ENCODE measurements around the gene STX7.
A peak's percentile ranks its signal among the peaks of the same experiment; 100 is the strongest.
"Not testable (repeated sequence)": the region's sequence is repeated elsewhere in the genome, so short reads cannot be mapped to it uniquely, and the experiment has no call there.

Gene STX7, protein sequence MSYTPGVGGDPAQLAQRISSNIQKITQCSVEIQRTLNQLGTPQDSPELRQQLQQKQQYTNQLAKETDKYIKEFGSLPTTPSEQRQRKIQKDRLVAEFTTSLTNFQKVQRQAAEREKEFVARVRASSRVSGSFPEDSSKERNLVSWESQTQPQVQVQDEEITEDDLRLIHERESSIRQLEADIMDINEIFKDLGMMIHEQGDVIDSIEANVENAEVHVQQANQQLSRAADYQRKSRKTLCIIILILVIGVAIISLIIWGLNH

DNA sequence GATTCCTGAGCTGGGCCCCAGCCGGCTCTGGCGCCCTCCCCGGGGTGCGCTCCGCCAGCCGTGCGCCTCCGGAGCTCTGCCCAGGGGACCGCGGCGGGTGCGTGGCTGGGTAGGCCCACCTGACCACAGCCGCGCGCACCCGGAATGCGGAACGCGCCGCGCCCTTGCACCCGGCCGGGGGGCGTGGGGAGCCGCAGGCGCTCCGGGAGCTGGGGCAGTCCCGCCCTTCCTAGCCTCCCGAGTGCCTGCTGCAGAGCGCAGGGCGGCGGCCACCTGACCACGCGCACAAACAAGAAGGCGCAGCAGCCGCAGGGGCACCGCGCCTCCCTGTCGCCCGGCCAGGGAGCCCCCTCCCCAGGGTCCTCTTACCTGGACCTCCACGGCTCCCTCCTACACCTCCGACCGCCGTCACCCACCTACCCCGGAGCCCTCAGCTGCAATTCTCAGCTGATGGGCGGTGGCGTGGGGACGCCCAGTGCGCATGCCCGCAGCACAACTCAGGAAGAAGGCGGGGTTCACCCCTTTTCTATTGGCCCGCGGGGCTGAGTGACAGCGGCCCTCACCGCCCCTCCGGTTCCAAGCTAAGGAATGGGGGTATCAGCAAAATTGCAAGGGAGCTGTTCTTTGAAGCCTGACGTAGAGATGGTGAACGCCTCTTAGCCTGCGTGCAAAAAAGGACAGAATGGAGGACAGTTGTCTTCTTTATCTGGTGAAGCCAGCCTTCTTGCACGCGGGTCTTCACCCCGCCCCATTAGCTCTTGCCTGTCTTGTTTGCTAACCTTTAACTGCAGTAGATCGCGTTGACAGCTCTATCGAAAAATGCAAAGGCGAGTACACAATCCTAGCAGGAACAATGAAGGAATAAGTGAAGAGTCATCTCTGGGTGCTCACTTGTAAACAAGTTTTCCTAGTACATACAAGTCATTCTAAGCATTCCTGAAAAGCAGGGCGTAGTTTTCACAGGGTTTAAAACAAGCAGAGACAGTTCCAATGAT lies at the start of gene STX7:
Gene STX7 (minus strand): TSS at position 479 of the 995 bp plus-strand sequence. CDS start 9,586 bp downstream, outside the sequence.
- DNase-seq (ENCODE audit: low read depth in 2 of 2): peak; percentile 81 to 83

DNA sequence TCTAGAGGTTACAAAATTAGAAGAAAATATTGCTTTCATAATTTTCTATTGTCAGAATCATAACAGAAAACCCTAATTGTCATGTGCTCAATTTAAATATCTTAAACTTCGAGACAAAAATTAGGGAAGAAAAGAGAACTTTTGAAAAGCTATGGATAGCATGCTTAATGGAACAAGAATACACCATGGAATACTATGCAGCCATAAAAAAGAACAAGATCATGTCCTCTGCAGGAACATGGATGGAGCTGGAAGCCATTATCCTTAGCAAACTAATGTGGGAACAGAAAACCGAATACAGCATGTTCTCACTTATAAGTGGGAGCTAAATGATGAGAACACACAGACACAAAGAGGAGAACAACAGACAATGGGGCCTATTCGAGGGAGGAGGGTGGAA lies 47.2 kb upstream of the STX7 start:
- not testable (repeated sequence) for DNase-seq (ENCODE audit: low read depth in 2 of 2)

DNA sequence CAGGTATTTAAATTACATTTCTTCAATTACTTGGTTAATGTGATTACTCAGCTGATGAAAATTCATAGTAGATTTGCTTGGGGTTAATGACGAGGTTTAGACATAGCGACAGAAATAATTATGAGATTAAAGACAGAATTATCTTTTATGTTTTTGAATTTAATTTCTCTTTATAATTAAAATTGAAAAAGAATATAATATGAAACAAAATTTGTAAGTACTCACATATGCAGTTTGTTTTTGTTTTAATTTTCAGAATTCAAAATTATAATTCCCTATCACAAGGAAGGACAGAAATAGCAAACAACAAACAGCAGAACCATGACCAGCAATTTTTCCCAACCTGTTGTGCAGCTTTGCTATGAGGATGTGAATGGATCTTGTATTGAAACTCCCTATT lies 39.5 kb upstream of the STX7 start, which contains the start of gene TAAR8:
Gene TAAR8 (plus strand): TSS at position 301 of the 400 bp plus-strand sequence. CDS start 21 bp downstream, at position 322.
- no peak for DNase-seq (ENCODE audit: low read depth in 2 of 2)

DNA sequence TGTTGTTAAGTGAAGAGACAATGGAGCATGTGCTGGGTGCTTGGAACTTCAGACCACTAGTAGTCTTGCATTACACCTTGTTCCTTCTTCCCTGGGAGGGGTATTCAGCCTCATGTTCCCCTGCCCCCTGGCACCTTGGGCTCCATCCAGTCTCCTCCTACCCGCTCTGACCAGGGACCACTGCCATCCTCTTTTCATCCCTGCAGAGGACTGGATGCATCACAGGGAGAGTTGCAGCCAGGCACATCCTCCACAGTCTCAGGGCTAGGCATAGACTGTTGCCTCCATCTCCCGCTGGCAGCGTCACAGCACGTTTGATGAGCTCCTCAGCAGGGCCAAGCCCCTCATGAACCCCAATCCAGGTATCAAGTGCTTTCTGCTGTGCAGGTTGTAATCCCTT lies 38.3 kb upstream of the STX7 start:
- no peak for DNase-seq (ENCODE audit: low read depth in 2 of 2)

DNA sequence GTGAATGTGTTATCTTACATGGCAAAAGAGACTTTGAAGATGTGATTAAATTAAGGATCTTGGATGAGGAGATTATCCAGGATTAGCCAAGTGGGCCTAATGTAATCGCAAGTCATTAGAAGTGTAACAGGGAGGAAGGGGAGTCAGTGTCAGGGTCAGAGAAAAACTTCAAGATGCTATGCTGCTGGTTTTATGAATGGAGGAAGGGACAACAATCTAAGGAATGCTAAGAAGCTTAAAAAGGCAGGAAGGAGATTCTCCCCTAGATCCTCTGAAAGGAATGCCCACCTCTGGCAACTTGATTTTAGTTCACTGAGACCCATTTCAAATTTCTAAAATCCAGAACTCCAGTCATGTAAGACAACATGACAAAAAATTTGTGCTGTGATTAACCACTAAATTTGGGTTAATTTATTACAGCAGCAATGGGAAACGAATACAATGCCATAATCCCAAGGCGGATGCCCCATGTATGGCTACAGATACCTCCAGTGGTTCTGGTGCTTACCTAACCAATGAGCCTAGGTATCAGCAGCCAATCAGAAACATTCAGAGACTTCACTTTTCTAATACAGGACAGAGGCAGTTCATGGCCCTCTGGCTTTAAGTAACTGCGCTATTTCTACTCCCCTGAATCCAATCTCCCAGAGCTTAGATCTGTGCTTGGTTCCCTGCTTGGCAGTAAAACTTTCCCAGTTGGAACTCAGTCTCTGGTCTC lies 36.0 kb upstream of the STX7 start:
- no peak for DNase-seq (ENCODE audit: low read depth in 2 of 2)

DNA sequence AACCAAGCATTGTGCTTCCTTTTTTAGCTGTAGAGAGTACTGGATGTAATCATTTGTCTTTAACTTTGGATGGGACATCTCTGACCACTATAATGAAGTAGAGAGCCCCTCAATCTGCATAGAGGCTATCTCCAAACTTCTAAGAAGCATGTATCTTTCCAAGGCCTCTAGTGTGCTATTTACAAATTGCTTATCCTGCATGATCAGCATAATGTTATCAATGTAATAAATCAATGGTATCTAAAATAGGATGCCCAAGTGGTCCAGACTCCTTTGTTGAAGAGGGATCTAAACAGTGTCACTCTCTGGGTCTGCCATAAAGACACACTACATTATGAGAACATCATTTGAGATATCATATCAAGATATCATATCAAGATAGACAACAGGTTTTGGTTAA lies 31.9 kb upstream of the STX7 start:
- DNase-seq (ENCODE audit: low read depth in 2 of 2): no peak

DNA sequence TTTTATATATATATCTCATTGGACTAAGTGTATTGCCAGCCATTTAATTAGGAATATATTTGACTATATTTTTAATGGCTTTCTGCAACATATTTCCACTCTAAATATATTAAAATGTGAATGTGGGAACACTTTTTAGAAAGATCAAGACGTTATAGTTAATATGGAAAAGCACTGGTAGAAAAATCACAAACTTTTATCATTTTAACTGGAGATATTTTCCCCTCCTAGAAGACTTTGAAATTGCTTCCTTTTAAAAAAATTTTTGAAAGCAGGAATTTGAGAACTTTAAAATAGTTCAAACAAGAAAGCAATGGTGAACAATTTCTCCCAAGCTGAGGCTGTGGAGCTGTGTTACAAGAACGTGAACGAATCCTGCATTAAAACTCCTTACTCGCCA lies 25.1 kb upstream of the STX7 start, which contains the start of gene TAAR9:
Gene TAAR9 (plus strand): TSS at position 301 of the 400 bp plus-strand sequence. CDS start 13 bp downstream, at position 314.
- no peak for DNase-seq (ENCODE audit: low read depth in 2 of 2)

DNA sequence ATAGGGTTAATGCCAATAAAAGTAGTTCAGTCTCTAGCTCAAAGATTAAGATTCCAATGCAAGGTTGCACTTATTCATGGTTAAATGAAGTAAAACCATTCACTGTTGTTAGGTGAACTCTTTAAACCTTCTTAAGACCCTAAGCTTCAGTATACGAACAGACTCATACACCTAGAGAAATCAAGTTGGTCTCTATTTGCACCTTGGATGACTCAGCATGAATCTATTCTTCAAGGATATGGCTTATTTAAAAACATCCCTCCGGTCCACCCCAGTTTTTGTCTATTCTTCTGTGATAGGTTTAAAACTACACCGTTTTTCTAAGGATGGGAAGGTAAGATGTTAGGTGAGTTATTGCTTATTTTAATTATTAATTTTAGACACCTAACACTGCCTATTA lies 24.2 kb upstream of the STX7 start:
- no peak for DNase-seq (ENCODE audit: low read depth in 2 of 2)

DNA sequence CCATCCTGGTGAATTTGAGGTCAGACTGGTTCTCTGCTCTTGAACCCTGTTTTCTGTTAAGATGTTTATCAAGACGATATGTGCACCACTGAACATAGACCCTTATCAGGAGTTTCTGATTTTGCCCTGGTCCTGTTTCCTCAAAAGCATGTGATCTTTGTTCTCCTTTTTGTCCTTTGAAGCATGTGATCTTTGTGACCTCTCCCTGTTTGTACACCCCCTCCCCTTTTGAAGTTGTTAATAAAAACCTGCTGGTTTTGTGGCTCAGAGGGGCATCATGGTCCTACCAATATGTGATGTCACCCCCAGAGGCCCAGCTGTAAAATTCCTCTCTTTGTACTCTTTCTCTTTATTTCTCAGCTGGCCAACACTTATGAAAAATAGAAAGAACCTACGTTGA lies 21.6 kb upstream of the STX7 start:
- not testable (repeated sequence) for DNase-seq (ENCODE audit: low read depth in 2 of 2)

DNA sequence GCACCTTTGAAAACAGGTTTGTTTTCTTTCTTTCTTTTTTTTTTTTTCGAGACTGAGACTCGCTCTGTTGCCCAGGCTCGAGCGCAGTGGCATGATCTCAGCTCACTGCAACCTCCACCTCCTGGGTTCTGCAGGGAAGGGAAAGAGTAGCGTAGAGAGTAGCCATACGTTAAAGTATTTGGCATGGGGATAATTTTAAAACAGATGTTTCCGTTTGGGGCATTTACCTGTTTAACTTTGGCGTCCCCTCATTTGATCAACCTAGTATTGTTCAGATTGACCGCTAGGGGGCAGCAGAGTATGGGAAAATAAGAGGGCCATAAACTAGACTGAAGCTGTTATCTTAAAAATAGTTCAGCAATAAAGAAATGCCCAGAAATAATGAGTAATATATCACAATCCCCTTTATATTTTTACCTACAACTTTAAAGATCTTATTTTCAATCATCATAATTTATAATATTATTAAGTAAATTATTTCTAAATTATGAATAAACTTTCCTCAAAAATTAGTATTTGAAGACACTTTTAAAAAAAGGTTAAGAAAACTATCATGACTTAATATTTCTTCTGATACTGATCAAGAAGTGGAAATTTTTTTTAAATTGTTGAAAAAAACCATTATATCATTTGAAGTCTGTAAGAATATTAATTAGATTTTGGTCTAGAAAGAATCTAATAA lies 17.5 kb upstream of the STX7 start:
- peak; percentile 45 to 56 for DNase-seq (ENCODE audit: low read depth in 2 of 2)

DNA sequence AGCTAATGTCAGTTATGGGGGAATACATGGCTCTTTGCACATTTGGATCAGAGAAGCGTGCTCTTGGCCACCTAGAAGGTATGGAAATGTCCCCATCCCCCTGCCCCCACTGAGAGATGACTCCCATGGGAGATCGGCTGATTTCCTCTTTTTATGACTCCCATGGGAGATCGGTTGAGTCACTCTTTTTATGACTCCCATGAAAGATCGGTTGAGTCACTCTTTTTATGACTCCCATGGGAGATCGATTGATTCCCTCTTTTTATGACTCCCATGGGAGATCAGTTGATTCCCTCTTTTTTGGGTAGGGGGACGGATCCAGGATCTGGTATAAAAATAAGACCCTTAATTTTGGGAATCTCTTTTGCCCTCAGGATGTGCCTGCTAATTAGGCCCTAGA lies 14.9 kb upstream of the STX7 start:
- no peak for DNase-seq (ENCODE audit: low read depth in 2 of 2)

DNA sequence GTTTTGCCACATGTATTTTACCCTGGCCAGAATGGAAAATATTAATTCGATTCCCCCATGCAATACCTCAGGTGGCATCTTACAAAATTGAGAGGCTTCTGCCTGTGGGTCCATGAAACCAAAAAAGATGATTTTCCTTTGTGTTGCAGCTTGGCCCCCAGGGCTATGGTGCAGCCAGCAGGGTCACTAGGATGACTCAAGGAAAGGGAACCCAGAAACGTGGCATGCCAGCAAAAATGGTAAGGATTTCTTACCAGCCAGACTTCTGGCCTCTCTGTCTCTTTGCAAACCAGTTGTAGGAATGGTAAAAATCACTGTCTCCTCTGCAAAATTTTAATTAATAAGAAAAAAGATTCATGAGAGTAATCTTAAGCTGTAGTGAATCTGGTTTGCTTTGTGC lies 13.5 kb upstream of the STX7 start:
- no peak for DNase-seq (ENCODE audit: low read depth in 2 of 2)

DNA sequence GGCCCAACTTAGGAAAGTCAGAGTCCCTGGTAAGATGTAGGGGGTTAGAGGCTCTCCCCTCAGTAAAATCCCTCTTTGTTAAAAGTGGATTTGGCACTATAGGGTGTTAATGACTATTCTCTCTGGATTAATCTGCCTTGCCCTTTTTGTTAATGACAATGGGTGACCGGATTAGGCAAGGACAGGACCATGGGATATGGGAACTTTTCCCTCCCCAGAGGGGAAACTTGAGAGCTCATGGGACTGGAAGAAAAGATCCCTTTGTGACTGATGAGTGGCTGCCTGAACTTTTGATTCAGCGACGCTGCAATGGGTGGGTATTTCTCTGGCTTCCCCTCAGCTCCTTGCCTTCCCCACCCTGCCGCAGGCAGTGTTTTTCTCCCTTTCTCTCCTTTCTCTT lies 12.9 kb upstream of the STX7 start:
- no peak for DNase-seq (ENCODE audit: low read depth in 2 of 2)

DNA sequence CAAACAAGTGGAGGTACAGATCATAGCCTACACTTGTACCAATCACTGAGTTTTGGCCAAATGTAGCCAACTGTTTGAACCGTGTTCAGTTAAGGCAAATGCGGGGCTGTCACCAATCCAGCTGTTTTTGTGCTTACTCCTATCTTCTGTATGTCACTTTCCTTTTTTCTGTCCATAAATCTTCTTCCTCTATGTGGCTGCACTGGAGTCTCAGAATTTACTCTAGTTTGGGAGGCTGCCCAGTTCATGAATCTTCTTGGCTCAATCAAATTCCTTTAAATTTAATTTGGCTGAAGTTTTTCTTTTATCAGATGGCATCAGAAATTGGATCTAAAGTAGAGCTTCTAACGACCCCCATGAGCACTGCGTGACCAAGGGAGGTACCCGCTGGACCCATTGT lies 11.7 kb upstream of the STX7 start:
- DNase-seq (ENCODE audit: low read depth in 2 of 2): no peak

DNA sequence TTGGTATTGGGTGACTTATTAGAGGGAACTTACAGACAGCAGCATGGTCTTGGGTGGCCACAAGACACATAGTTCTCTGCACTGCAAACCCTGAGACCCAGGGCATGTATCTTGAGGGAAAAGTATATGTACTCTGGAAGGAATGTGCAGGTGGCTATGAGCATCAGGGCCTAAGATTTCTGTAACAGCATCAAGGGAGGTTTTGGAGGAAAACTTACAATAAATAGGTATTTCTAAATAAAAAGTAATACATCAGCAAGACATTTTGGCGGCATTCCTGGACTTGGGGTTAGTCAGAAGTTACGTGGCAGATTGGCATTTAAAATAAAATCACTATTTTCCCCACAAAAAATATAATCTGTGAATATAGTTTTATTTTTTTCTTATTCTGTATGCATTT lies 8.0 kb upstream of the STX7 start:
- DNase-seq (ENCODE audit: low read depth in 2 of 2): no peak

DNA sequence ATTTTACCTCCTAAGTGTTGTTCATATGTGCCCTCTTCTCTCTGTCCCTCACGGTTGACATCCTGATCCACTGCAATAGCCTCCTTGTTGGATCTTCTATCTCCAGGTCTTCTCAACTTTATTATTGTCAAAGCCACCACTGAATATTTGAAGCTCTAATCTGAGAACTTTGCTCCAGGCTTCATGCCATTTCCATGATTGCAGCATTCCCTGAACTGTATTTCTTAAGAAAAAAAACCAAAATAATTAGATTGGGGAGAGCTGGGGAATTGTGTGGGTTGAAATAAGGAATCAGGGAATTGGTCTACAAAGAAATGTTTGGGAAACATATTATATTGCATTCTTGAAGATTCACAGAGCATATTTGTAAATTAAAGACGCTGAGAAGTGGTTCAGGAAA lies 2.5 kb upstream of the STX7 start:
- no peak for DNase-seq (ENCODE audit: low read depth in 2 of 2)

DNA sequence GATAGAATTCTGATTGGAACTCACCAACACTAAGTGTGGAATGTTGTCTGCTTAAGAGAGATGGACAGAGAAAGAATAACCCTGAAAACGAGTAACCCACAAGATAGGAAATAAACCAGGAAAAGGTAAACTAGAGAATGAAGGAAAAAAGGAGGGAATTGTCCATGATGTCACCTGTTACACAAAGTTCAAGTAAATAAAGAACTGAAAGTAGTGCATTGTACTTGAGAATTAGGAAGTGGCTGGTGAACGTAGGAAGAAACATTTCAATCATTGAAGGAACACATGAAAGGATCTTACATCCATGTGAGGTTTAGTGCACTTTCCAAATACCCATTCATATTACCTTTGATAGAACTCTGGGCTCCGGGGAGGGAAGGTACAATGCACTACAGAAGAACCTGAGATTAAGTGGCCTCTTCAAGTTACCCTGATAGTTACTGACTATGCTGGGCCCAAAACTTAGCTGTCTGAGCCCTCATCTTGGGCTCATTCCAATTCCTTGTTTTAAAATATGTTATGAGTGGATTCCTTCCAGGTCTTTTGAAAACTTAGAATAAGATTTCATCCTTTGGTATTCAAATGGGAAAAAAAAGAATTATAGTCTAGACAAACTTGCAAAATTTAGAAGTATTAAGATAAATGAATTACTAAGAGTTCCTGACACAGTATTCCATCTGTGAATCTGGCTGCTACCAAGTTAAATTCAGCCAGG lies 1.1 kb upstream of the STX7 start:
- no peak for DNase-seq (ENCODE audit: low read depth in 2 of 2)

DNA sequence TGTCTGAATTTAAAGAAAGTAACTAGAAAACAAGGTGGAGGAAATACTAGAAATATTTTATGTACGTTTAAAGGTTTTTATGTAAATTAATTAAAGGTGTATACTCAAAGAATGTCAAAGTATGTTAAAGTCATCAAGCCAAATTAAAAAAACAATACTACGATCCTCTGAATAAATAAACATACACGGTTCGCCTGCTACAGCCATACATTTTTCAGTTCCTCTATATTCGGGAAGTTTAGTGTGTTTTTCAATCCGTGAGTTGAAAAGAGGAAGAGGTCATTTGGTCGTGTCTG lies 626 bp downstream of the STX7 start:
- no peak for DNase-seq (ENCODE audit: low read depth in 2 of 2)

DNA sequence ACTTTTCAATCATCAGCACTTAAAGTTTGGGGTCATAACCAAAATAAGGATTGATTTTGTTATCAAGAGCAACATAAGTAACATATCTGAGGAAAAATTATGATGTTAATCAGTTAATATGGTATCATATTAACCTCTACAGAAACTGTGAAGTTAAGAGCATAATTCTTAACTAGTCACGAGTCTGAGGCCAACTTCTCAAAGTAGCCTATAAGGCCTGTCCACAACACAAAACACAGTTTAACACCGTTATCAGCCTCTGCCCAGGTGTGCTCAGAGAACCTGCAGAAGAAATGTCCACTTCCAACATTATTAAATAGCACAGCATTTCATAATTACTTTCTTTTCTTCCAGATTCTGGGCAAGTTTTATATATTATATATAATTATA lies 1.1 kb downstream of the STX7 start:
- no peak for DNase-seq (ENCODE audit: low read depth in 2 of 2)

DNA sequence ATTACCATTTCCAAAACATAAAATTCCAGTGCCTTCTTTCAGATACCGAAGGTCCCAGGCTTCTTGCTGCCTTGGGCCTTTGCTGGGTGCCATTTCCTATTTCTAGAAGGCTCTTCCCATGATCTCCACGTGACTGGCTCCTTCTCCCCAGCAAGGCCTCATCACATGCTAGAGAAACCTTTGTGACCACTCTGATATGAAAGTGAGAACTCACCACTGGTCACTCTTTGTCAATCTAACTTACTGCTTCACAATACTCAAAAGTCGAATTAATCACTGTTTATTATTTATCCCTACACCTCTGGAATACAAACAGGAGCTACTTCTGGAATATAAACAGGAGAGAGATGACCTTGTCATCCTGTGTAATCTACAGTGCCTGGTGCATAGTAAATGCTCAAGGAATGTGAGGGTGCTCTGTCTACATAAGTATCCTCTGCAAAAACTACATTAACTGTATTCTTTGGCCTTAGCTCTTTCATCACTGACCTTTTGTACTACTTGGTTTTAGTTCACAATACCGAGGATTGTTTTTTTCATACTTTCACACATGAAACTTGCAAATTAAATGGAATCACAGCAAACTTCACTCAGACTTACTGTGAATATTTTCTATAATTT lies 1.6 kb downstream of the STX7 start:
- DNase-seq (ENCODE audit: low read depth in 2 of 2): no peak
